HEK293 (cell line): ENCODE results near the gene DNAJB7.

Experiments
- BCL11A ChIP-seq: fragments of 450-650 bp; formaldehyde crosslinking; IDR thresholded peaks from 2 replicates; pipeline ENCODE4 v1.5.1; 2016; ENCODE audit warnings: low read depth, missing biosample characterization, missing genetic modification characterization
- SP2 ChIP-seq: fragments of 450-650 bp; formaldehyde crosslinking; IDR thresholded peaks from 2 replicates; pipeline ENCODE4 v1.5.1; 2016; ENCODE audit warnings: missing biosample characterization, missing genetic modification characterization
- ZBTB17 ChIP-seq: fragments of 450-650 bp; formaldehyde crosslinking; IDR thresholded peaks from 2 replicates; pipeline ENCODE4 v1.5.1; 2016; ENCODE audit warnings: missing biosample characterization, missing genetic modification characterization
- ZBTB20 ChIP-seq: fragments of 450-650 bp; formaldehyde crosslinking; IDR thresholded peaks from 2 replicates; pipeline ENCODE4 v1.5.1; 2016; ENCODE audit warnings: missing biosample characterization, missing genetic modification characterization
- ZBTB8A ChIP-seq: fragments of 450-650 bp; formaldehyde crosslinking; IDR thresholded peaks from 2 replicates; pipeline ENCODE4 v1.5.1; 2016; ENCODE audit warnings: missing biosample characterization, missing genetic modification characterization
- ZFP69B ChIP-seq: fragments of 450-650 bp; formaldehyde crosslinking; IDR thresholded peaks from 2 replicates; pipeline ENCODE4 v1.5.1; 2016; ENCODE audit warnings: missing biosample characterization, missing genetic modification characterization
- ZNF23 ChIP-seq: fragments of 450-650 bp; formaldehyde crosslinking; IDR thresholded peaks from 2 replicates; pipeline ENCODE4 v1.5.1; 2016; ENCODE audit warnings: missing biosample characterization, missing genetic modification characterization, borderline replicate concordance
- ZNF24 ChIP-seq: fragments of 450-650 bp; formaldehyde crosslinking; IDR thresholded peaks from 2 replicates; pipeline ENCODE4 v1.5.1; 2016; ENCODE audit warnings: missing biosample characterization, missing genetic modification characterization
- ZNF335 ChIP-seq: fragments of 450-650 bp; formaldehyde crosslinking; conservative IDR thresholded peaks from 2 replicates; pipeline ENCODE4 v1.5.1; 2016; ENCODE audit warnings: missing biosample characterization, missing genetic modification characterization
- ZNF341 ChIP-seq: fragments of 450-650 bp; formaldehyde crosslinking; IDR thresholded peaks from 2 replicates; pipeline ENCODE4; 2016; ENCODE audit warnings: low read depth, missing biosample characterization, missing genetic modification characterization
- ZNF501 ChIP-seq: fragments of 450-650 bp; formaldehyde crosslinking; IDR thresholded peaks from 2 replicates; pipeline ENCODE4 v1.5.1; 2016; ENCODE audit warnings: missing biosample characterization, missing genetic modification characterization
- ZNF555 ChIP-seq: fragments of 450-650 bp; formaldehyde crosslinking; conservative IDR thresholded peaks from 2 replicates; pipeline ENCODE4 v1.5.1; 2017; ENCODE audit warnings: missing biosample characterization, mild to moderate bottlenecking, missing genetic modification characterization, inconsistent platforms
- ZNF658 ChIP-seq: fragments of 450-650 bp; formaldehyde crosslinking; IDR thresholded peaks from 2 replicates; pipeline ENCODE4; 2016; ENCODE audit warnings: missing biosample characterization, missing genetic modification characterization
- ZNF76 ChIP-seq: fragments of 450-650 bp; formaldehyde crosslinking; IDR thresholded peaks from 2 replicates; pipeline ENCODE4; 2016; ENCODE audit warnings: low read depth, missing biosample characterization, missing genetic modification characterization, borderline replicate concordance
- ZSCAN30 ChIP-seq: fragments of 450-650 bp; IDR thresholded peaks from 2 replicates; pipeline ENCODE4 v1.5.1; 2018; ENCODE audit warnings: missing biosample characterization, mild to moderate bottlenecking, missing genetic modification characterization, moderate library complexity
- TF ChIP-seq, protein P1 (sequence below): fragments of 450-650 bp; formaldehyde crosslinking; IDR thresholded peaks from 2 replicates; pipeline ENCODE4 v1.5.1; 2016; ENCODE audit warnings: missing biosample characterization, missing genetic modification characterization
- TF ChIP-seq, protein P2 (sequence below): fragments of 450-650 bp; formaldehyde crosslinking; IDR thresholded peaks from 2 replicates; pipeline ENCODE4 v1.5.1; 2016; ENCODE audit warnings: missing biosample characterization, missing genetic modification characterization
- TF ChIP-seq, protein P3 (sequence below): fragments of 450-650 bp; formaldehyde crosslinking; conservative IDR thresholded peaks from 2 replicates; pipeline ENCODE4 v1.5.1; 2016; ENCODE audit warnings: low read depth, missing biosample characterization, missing genetic modification characterization
- TF ChIP-seq, protein P4 (sequence below): fragments of 450-650 bp; formaldehyde crosslinking; IDR thresholded peaks from 2 replicates; pipeline ENCODE4 v1.5.1; 2016; ENCODE audit warnings: missing biosample characterization, missing genetic modification characterization
- TF ChIP-seq, protein P5 (sequence below): fragments of 450-650 bp; IDR thresholded peaks from 2 replicates; pipeline ENCODE4 v1.5.1; 2018; ENCODE audit warnings: missing biosample characterization, mild to moderate bottlenecking, missing genetic modification characterization

The DNAJB7 gene

DNA sequence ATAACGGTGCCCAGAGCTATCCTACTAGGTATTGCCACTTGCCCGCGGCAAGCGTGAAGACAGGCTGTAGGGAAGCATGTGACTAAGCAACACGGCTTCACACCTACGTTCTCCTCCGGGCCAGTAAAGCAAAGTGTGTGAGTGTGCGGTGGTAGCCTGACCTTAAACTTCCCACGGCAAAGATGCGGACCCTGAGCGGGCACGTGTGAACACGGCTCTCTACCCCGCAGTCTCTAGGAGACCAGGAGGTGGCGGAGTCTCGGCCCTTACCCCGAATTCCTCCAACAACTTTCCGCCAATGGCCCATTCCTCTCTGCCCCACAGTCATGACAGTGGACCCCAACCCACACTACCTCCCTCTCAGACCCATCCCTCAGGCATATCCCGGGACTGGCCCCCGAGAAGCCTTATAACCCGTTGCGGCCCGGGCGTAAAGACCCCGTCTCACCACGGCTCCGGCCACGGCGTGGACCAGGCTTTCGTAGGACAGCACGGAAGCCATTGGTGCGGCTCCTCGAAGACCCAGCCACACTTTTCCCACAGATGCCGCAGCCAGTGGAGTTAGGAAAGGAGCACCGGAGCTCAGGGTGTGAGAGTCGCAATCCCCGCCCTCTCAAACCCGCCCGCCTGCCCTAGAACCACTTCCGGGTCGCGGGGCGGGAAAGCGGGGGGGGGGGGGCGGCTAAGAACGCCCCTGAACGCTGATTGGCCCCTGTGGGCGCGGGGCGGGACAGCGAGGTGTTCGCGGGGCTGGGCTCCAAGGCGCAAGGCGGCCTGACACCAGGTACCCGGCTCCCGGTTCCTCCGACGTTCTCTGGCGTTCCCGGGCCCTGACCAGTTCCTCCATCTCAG lies 42.9 kb downstream of the DNAJB7 start, which contains the start of gene SLC25A17 (continued):
- TF ChIP-seq, protein P1, sequence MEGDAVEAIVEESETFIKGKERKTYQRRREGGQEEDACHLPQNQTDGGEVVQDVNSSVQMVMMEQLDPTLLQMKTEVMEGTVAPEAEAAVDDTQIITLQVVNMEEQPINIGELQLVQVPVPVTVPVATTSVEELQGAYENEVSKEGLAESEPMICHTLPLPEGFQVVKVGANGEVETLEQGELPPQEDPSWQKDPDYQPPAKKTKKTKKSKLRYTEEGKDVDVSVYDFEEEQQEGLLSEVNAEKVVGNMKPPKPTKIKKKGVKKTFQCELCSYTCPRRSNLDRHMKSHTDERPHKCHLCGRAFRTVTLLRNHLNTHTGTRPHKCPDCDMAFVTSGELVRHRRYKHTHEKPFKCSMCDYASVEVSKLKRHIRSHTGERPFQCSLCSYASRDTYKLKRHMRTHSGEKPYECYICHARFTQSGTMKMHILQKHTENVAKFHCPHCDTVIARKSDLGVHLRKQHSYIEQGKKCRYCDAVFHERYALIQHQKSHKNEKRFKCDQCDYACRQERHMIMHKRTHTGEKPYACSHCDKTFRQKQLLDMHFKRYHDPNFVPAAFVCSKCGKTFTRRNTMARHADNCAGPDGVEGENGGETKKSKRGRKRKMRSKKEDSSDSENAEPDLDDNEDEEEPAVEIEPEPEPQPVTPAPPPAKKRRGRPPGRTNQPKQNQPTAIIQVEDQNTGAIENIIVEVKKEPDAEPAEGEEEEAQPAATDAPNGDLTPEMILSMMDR (tag by site-specific recombination) = peak; percentile 85
- TF ChIP-seq, protein P2, sequence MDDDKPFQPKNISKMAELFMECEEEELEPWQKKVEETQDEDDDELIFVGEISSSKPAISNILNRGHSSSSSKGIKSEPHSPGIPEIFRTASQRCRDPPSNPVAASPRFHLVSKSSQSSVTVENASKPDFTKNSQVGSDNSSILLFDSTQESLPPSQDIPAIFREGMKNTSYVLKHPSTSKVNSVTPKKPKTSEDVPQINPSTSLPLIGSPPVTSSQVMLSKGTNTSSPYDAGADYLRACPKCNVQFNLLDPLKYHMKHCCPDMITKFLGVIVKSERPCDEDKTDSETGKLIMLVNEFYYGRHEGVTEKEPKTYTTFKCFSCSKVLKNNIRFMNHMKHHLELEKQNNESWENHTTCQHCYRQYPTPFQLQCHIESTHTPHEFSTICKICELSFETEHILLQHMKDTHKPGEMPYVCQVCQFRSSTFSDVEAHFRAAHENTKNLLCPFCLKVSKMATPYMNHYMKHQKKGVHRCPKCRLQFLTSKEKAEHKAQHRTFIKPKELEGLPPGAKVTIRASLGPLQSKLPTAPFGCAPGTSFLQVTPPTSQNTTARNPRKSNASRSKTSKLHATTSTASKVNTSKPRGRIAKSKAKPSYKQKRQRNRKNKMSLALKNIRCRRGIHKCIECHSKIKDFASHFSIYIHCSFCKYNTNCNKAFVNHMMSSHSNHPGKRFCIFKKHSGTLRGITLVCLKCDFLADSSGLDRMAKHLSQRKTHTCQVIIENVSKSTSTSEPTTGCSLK (tag by site-specific recombination) = no peak
- TF ChIP-seq ZBTB20 (tag by site-specific recombination) = peak; percentile 93
- no peak for TF ChIP-seq ZNF555 (tag by site-specific recombination)
- peak; percentile 7; the same call in 1 of the 2 replicates for TF ChIP-seq ZNF76
- TF ChIP-seq ZNF335 (tag by site-specific recombination) = peak; percentile 99
- peak; percentile 81 for TF ChIP-seq SP2 (tag by site-specific recombination)
- TF ChIP-seq, protein P3, sequence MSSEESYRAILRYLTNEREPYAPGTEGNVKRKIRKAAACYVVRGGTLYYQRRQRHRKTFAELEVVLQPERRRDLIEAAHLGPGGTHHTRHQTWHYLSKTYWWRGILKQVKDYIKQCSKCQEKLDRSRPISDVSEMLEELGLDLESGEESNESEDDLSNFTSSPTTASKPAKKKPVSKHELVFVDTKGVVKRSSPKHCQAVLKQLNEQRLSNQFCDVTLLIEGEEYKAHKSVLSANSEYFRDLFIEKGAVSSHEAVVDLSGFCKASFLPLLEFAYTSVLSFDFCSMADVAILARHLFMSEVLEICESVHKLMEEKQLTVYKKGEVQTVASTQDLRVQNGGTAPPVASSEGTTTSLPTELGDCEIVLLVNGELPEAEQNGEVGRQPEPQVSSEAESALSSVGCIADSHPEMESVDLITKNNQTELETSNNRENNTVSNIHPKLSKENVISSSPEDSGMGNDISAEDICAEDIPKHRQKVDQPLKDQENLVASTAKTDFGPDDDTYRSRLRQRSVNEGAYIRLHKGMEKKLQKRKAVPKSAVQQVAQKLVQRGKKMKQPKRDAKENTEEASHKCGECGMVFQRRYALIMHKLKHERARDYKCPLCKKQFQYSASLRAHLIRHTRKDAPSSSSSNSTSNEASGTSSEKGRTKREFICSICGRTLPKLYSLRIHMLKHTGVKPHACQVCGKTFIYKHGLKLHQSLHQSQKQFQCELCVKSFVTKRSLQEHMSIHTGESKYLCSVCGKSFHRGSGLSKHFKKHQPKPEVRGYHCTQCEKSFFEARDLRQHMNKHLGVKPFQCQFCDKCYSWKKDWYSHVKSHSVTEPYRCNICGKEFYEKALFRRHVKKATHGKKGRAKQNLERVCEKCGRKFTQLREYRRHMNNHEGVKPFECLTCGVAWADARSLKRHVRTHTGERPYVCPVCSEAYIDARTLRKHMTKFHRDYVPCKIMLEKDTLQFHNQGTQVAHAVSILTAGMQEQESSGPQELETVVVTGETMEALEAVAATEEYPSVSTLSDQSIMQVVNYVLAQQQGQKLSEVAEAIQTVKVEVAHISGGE (tag by site-specific recombination) = peak; percentile 69
- peak; percentile 61; the same call in 1 of the 2 replicates for TF ChIP-seq ZBTB17
- TF ChIP-seq ZBTB8A = peak; percentile 19; the same call in 1 of the 2 replicates
- TF ChIP-seq ZNF341 (tag by site-specific recombination) = no peak
- TF ChIP-seq, protein P4, sequence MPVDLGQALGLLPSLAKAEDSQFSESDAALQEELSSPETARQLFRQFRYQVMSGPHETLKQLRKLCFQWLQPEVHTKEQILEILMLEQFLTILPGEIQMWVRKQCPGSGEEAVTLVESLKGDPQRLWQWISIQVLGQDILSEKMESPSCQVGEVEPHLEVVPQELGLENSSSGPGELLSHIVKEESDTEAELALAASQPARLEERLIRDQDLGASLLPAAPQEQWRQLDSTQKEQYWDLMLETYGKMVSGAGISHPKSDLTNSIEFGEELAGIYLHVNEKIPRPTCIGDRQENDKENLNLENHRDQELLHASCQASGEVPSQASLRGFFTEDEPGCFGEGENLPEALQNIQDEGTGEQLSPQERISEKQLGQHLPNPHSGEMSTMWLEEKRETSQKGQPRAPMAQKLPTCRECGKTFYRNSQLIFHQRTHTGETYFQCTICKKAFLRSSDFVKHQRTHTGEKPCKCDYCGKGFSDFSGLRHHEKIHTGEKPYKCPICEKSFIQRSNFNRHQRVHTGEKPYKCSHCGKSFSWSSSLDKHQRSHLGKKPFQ = peak; percentile 95
- TF ChIP-seq ZNF24 (tag by site-specific recombination) = 0 out of 2 replicates have a peak, but pooled peaks have one; percentile 61
- 0 out of 2 replicates have a peak, but pooled peaks have one; percentile 4 for TF ChIP-seq ZSCAN30 (tag by site-specific recombination)
- TF ChIP-seq ZFP69B (tag by site-specific recombination) = peak; percentile 54; the same call in 1 of the 2 replicates
- TF ChIP-seq ZNF501 (tag by site-specific recombination) = peak; percentile 51; the same call in 1 of the 2 replicates
- TF ChIP-seq, protein P5, sequence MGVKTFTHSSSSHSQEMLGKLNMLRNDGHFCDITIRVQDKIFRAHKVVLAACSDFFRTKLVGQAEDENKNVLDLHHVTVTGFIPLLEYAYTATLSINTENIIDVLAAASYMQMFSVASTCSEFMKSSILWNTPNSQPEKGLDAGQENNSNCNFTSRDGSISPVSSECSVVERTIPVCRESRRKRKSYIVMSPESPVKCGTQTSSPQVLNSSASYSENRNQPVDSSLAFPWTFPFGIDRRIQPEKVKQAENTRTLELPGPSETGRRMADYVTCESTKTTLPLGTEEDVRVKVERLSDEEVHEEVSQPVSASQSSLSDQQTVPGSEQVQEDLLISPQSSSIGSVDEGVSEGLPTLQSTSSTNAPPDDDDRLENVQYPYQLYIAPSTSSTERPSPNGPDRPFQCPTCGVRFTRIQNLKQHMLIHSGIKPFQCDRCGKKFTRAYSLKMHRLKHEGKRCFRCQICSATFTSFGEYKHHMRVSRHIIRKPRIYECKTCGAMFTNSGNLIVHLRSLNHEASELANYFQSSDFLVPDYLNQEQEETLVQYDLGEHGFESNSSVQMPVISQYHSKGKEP = no peak
- no peak for TF ChIP-seq BCL11A (tag by site-specific recombination)
- peak; percentile 25; the same call in 1 of the 2 replicates for TF ChIP-seq ZNF658 (tag by site-specific recombination)
- no peak for TF ChIP-seq ZNF23 (tag by site-specific recombination)
